ENCODE results near the gene MYO10.
"Not testable (repeated sequence)": the region's sequence is repeated elsewhere in the genome, so short reads cannot be mapped to it uniquely, and the experiment has no call there.

Gene MYO10

GRCh38 chr5:16936150-16936988, at the start of gene MYO10:
Gene MYO10, minus strand, starts transcription at chr5:16936288. Its CDS starts 480 bp downstream, at chr5:16935808.
- DNase-seq = peak in 10 of 14 donors; percentile 22 to 70 (median 40)

GRCh38 chr5:16985304-16985703, 49.2 kb upstream of the MYO10 start:
- not testable (repeated sequence) for DNase-seq

GRCh38 chr5:16983972-16984371, 47.9 kb upstream of the MYO10 start:
- DNase-seq = no peak

GRCh38 chr5:16983022-16983639, 47.0 kb upstream of the MYO10 start:
- no peak for DNase-seq

GRCh38 chr5:16981700-16982099, 45.6 kb upstream of the MYO10 start:
- no peak for DNase-seq

- DNase-seq = no peak
These were observed 44.9 kb upstream of the MYO10 start for GRCh38 chr5:16980983-16981382.

GRCh38 chr5:16978296-16978695, 42.2 kb upstream of the MYO10 start:
- no peak for DNase-seq

GRCh38 chr5:16976625-16977008, 40.5 kb upstream of the MYO10 start:
- no peak for DNase-seq

GRCh38 chr5:16975950-16976624, 40.0 kb upstream of the MYO10 start:
- DNase-seq = no peak

GRCh38 chr5:16974981-16975380, 38.9 kb upstream of the MYO10 start:
- no peak for DNase-seq

- no peak for DNase-seq
These were observed 34.7 kb upstream of the MYO10 start for GRCh38 chr5:16970826-16971225.

GRCh38 chr5:16970260-16970659, 34.2 kb upstream of the MYO10 start:
- DNase-seq = no peak

- DNase-seq = no peak
These were observed 29.5 kb upstream of the MYO10 start for GRCh38 chr5:16965581-16965980.

- no peak for DNase-seq
These were observed 27.7 kb upstream of the MYO10 start for GRCh38 chr5:16963821-16964220.

- no peak for DNase-seq
These were observed 25.0 kb upstream of the MYO10 start for GRCh38 chr5:16961131-16961530.

- DNase-seq = no peak
These were observed 21.5 kb upstream of the MYO10 start for GRCh38 chr5:16957304-16958196.

- DNase-seq = no peak
These were observed 17.6 kb upstream of the MYO10 start for GRCh38 chr5:16953729-16954128.

GRCh38 chr5:16952968-16953671, 17.0 kb upstream of the MYO10 start:
- no peak for DNase-seq

- no peak for DNase-seq
These were observed 10.6 kb upstream of the MYO10 start for GRCh38 chr5:16946725-16947124.

GRCh38 chr5:16944816-16945562, 8.9 kb upstream of the MYO10 start:
- DNase-seq = no peak

Data from C1 segment of cervical spinal cord (tissue), 14 donors.